HepG2 (cell line): Measurements from ENCODE around the gene FUT1. TPM values are rescaled to one million over a fixed set of nuclear protein-coding genes. Genes with fewer than 3 reads are reported as not detected.

Experiments used
- ASH2L ChIP-seq: fragments of 300-600, 200-600 bp; sonication (generic); IDR thresholded peaks from 2 replicates; pipeline ENCODE4 v1.7.0; 2017; ENCODE audit warnings: low read depth, mild to moderate bottlenecking, moderate library complexity, mixed read lengths, low read length; ENCODE audit not compliant: insufficient read length
- ATRX ChIP-seq: sonication (generic); formaldehyde crosslinking; IDR thresholded peaks from 2 replicates; pipeline ENCODE4 v1.4.0; 2020; ENCODE audit warnings: missing genetic modification reagents, borderline replicate concordance
- BATF2 ChIP-seq: sonication (generic); formaldehyde crosslinking; IDR thresholded peaks from 2 replicates; pipeline ENCODE4 v1.8.0; 2022; ENCODE audit warnings: mild to moderate bottlenecking, missing genetic modification reagents, moderate library complexity
- FLYWCH1 ChIP-seq: sonication (generic); formaldehyde crosslinking; IDR thresholded peaks from 2 replicates; pipeline ENCODE4 v1.8.1; 2023; ENCODE audit warnings: mild to moderate bottlenecking, missing genetic modification reagents
- HMGA1 ChIP-seq: sonication (generic); formaldehyde crosslinking; conservative IDR thresholded peaks from 2 replicates; pipeline ENCODE4 v1.4.0; 2020; ENCODE audit warnings: missing genetic modification reagents
- SMARCC2 ChIP-seq: fragments of 450-650 bp; IDR thresholded peaks from 2 replicates; pipeline ENCODE4 v1.6.1; 2017; ENCODE audit warnings: antibody characterized with exemption, mild to moderate bottlenecking
- SRSF4 ChIP-seq: fragments of 200-400 bp; formaldehyde crosslinking; IDR thresholded peaks from one replicate; pipeline ENCODE4 v1.6.1; 2018; ENCODE audit warnings: mild to moderate bottlenecking, low read depth, low read length, moderate library complexity; ENCODE audit not compliant: poor library complexity, severe bottlenecking
- SRSF9 ChIP-seq: fragments of 200-400 bp; formaldehyde crosslinking; IDR thresholded peaks from 2 replicates; pipeline ENCODE4 v1.6.1; 2018; ENCODE audit warnings: borderline replicate concordance, mild to moderate bottlenecking, low read depth, low read length; ENCODE audit not compliant: insufficient read depth, poor library complexity, severe bottlenecking
- ZNF225 ChIP-seq: sonication (generic); formaldehyde crosslinking; IDR thresholded peaks from 2 replicates; pipeline ENCODE4 v1.4.0; 2020; ENCODE audit warnings: mild to moderate bottlenecking, missing genetic modification reagents
- ZNF264 ChIP-seq: sonication (generic); formaldehyde crosslinking; IDR thresholded peaks from 2 replicates; pipeline ENCODE4 v1.4.0; 2020; ENCODE audit warnings: missing genetic modification reagents
- ZNF530 ChIP-seq: sonication (generic); formaldehyde crosslinking; IDR thresholded peaks from 2 replicates; pipeline ENCODE4 v1.5.0; 2020; ENCODE audit warnings: low read depth, mild to moderate bottlenecking, missing genetic modification reagents
- polyA plus RNA-seq, 8 experiments: library from polyadenylated mRNA; depleted of rRNA in 3 of 8; stranded (reverse) in 7 of 8; unstranded in 1 of 8; fragments of >200 nt; fragmentation: Illumina TruSeq in 4 of 8; extraction: Trizol in 4 of 8; gene quantifications; 2 replicates each; pipeline versions ENCODE4 v1.2.1 to v1.2.3, GENCODE V29; 2011 to 2016; ENCODE audit warnings: low read depth in 4 of 8, missing spikeins in 1 of 8, mixed read lengths in 1 of 8; ENCODE audit not compliant: insufficient read depth in 1 of 8
- total RNA-seq, 5 experiments: library from RNA; depleted of rRNA; stranded (reverse); fragments of >200 nt; fragmentation: Illumina TruSeq; extraction: Trizol; gene quantifications; 2 replicates each; pipeline ENCODE4 v1.2.3, GENCODE V29; 2016; ENCODE audit warnings: low read depth in 1 of 5
- TF ChIP-seq, protein P1 (sequence below): sonication (generic); formaldehyde crosslinking; IDR thresholded peaks from 2 replicates; pipeline ENCODE4 v1.4.0; 2020; ENCODE audit warnings: mild to moderate bottlenecking, missing genetic modification reagents, borderline replicate concordance
- TF ChIP-seq, protein P2 (sequence below): sonication (generic); formaldehyde crosslinking; IDR thresholded peaks from 2 replicates; pipeline ENCODE4; 2020; ENCODE audit warnings: missing genetic modification reagents, mild to moderate bottlenecking, borderline replicate concordance
- TF ChIP-seq, protein P3 (sequence below), 2 experiments: sonication (generic) in 1 of 2; formaldehyde crosslinking in 1 of 2; IDR thresholded peaks; 2 replicates each; pipeline versions ENCODE4 v1.6.1 to v1.9.0; 2014 to 2022; ENCODE audit warnings: antibody characterized with exemption in 1 of 2, borderline replicate concordance in 1 of 2, inconsistent platforms in 1 of 2, low read depth in 1 of 2, missing genetic modification reagents in 1 of 2

FUT1 gene
- total and polyA plus RNA-seq, 2 of the 13 experiments (the other 11 are each of a cell fraction or from before 2014, with no cell fraction given) = 0.07 to 1.1 TPM

- TF ChIP-seq HMGA1 (CRISPR knock-in tag) (no peak), SMARCC2 (no peak), ATRX (CRISPR knock-in tag) (no peak), SRSF9 (no peak), ZNF530 (CRISPR knock-in tag) (no peak), FLYWCH1 (no peak), ASH2L (no peak), SRSF4 (no peak), ZNF225 (CRISPR knock-in tag) (no peak), BATF2 (CRISPR knock-in tag) (no peak), ZNF264 (no peak)
- TF ChIP-seq, protein P1, sequence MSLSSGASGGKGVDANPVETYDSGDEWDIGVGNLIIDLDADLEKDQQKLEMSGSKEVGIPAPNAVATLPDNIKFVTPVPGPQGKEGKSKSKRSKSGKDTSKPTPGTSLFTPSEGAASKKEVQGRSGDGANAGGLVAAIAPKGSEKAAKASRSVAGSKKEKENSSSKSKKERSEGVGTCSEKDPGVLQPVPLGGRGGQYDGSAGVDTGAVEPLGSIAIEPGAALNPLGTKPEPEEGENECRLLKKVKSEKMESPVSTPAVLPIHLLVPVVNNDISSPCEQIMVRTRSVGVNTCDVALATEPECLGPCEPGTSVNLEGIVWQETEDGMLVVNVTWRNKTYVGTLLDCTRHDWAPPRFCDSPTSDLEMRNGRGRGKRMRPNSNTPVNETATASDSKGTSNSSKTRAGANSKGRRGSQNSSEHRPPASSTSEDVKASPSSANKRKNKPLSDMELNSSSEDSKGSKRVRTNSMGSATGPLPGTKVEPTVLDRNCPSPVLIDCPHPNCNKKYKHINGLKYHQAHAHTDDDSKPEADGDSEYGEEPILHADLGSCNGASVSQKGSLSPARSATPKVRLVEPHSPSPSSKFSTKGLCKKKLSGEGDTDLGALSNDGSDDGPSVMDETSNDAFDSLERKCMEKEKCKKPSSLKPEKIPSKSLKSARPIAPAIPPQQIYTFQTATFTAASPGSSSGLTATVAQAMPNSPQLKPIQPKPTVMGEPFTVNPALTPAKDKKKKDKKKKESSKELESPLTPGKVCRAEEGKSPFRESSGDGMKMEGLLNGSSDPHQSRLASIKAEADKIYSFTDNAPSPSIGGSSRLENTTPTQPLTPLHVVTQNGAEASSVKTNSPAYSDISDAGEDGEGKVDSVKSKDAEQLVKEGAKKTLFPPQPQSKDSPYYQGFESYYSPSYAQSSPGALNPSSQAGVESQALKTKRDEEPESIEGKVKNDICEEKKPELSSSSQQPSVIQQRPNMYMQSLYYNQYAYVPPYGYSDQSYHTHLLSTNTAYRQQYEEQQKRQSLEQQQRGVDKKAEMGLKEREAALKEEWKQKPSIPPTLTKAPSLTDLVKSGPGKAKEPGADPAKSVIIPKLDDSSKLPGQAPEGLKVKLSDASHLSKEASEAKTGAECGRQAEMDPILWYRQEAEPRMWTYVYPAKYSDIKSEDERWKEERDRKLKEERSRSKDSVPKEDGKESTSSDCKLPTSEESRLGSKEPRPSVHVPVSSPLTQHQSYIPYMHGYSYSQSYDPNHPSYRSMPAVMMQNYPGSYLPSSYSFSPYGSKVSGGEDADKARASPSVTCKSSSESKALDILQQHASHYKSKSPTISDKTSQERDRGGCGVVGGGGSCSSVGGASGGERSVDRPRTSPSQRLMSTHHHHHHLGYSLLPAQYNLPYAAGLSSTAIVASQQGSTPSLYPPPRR (CRISPR knock-in tag) = peak; percentile 43; the same call in 1 of the 2 replicates
- TF ChIP-seq, protein P2, sequence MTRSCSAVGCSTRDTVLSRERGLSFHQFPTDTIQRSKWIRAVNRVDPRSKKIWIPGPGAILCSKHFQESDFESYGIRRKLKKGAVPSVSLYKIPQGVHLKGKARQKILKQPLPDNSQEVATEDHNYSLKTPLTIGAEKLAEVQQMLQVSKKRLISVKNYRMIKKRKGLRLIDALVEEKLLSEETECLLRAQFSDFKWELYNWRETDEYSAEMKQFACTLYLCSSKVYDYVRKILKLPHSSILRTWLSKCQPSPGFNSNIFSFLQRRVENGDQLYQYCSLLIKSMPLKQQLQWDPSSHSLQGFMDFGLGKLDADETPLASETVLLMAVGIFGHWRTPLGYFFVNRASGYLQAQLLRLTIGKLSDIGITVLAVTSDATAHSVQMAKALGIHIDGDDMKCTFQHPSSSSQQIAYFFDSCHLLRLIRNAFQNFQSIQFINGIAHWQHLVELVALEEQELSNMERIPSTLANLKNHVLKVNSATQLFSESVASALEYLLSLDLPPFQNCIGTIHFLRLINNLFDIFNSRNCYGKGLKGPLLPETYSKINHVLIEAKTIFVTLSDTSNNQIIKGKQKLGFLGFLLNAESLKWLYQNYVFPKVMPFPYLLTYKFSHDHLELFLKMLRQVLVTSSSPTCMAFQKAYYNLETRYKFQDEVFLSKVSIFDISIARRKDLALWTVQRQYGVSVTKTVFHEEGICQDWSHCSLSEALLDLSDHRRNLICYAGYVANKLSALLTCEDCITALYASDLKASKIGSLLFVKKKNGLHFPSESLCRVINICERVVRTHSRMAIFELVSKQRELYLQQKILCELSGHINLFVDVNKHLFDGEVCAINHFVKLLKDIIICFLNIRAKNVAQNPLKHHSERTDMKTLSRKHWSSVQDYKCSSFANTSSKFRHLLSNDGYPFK (CRISPR knock-in tag) = no peak
- TF ChIP-seq, protein P3, sequence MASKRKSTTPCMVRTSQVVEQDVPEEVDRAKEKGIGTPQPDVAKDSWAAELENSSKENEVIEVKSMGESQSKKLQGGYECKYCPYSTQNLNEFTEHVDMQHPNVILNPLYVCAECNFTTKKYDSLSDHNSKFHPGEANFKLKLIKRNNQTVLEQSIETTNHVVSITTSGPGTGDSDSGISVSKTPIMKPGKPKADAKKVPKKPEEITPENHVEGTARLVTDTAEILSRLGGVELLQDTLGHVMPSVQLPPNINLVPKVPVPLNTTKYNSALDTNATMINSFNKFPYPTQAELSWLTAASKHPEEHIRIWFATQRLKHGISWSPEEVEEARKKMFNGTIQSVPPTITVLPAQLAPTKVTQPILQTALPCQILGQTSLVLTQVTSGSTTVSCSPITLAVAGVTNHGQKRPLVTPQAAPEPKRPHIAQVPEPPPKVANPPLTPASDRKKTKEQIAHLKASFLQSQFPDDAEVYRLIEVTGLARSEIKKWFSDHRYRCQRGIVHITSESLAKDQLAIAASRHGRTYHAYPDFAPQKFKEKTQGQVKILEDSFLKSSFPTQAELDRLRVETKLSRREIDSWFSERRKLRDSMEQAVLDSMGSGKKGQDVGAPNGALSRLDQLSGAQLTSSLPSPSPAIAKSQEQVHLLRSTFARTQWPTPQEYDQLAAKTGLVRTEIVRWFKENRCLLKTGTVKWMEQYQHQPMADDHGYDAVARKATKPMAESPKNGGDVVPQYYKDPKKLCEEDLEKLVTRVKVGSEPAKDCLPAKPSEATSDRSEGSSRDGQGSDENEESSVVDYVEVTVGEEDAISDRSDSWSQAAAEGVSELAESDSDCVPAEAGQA (IDR thresholded peaks at IDR 0.05; ENCODE audit: low read depth) = no peak
- TF ChIP-seq, protein P3 (CRISPR knock-in tag; IDR thresholded peaks at IDR 0.05; ENCODE audit: borderline replicate concordance) = no peak
Measured at GRCh38 chr19:48772503-48772953, 20.1 kb upstream of the FUT1 start (continued).
